ENCODE measurements around the gene TBP.
A peak's percentile ranks its signal among the peaks of the same experiment; 100 is the strongest.

The TBP gene

DNA sequence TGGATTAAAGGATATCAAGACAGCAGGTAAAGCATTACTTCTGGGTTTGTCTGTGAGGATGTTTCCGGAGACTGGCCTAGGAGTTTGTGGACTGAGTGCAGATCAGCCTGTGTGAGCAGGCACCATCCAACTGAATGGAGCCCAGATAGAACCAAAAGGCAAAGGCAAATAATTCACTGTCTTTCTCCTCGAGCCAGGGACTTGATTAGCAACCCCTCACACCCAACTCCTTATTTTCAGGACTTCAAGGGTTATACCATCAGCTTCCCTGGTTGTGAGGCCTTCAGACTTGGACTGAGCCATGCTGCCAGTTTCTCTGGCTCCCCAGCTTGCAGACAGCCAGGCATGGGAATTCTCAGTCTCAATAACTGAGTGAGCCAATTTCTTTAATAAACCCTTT lies 20.4 kb upstream of the TBP start:
- no peak for DNase-seq (ENCODE audit: low read depth in 1 of 2, low spot score in 1 of 2)

DNA sequence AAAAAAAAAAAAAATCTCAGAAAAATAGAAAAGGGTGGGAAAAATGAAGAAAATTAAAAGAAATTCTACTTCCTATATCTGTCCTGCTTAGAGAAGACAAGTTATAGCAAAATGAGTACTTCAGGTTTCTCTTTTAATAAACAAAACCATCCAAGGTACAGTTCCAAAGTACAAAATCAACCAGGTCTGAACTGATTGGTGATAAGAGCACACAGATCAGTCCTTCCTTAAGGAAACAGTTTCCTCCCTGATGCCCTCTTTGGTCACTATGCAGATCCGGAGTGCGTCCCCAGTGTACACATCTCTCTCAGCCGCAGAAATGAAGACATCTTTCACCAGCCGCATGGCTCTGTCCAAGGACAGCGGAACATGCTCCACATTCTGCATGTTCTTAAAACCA lies 19.2 kb upstream of the TBP start:
- no peak for DNase-seq (ENCODE audit: low read depth in 1 of 2, low spot score in 1 of 2)

DNA sequence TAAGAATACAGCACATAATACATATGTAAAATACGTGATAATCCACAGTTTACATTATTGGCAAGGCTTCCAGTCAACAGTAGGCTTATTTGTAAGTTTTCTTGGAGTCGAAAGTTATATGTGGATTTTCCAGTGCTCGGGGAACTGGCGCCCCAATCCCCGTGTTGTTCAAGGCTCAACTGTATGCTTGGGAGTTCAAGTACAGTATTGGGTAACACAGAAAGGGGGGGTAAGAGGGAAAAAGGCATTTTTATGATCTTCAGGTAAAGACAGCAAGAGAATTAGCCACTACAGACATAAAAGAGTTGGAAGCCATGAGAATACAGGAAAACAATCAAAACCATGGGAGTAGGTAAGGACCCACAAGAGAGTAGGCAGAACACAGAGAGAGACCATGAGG lies 17.5 kb upstream of the TBP start:
- DNase-seq (ENCODE audit: low read depth in 1 of 2, low spot score in 1 of 2) = no peak

DNA sequence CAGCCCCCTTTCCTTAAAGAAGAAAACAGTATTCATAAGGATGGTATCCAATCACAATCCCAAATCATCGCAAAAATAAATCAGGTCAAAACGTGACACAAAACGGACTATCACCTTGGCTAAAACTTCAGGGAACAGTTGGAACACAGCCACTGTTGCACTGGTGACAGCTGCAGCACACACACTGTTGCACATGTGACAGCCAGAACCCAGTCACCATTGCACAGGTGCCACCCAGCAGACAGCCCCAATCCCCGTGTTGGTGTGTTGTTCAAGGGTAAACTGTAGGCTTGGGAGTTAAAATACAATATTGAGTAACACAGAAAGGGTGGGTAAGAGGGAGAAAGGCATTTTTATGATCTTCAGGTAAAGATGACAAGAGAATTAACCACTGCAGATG lies 16.8 kb upstream of the TBP start:
- DNase-seq (ENCODE audit: low read depth in 1 of 2, low spot score in 1 of 2) = no peak

DNA sequence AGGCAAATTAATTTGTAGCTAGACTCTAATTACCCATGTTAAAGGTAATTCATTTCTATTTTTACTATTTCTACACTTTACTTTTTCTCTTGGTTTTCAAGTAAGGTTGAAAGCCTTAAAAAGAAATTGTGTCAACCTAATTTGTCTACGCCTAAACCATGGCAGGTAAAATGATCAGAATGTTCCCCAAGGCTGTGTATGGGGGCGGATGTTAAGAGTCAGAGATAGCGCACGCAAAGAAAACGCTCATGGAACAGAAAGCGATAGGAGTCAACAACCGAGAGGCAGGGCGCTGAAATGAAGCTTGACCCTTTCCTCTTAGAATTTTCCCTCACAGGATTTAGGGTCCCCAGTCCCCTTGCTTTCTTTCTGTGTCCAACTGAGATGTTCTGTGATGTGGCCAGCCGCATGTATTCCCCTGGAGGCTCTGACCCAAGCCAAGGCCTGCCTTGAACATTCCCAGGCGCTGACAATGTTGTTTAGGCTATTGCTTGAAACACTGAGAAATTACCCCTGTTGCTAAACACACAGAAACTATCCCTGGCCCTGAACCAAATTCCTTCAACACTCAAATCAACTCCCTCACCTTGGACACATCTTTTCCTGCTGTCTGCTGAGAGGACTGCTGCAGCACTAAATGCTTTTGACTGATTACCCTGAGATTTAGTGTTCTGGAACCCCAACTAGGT lies 12.0 kb upstream of the TBP start:
- DNase-seq (ENCODE audit: low read depth in 1 of 2, low spot score in 1 of 2) = no peak

DNA sequence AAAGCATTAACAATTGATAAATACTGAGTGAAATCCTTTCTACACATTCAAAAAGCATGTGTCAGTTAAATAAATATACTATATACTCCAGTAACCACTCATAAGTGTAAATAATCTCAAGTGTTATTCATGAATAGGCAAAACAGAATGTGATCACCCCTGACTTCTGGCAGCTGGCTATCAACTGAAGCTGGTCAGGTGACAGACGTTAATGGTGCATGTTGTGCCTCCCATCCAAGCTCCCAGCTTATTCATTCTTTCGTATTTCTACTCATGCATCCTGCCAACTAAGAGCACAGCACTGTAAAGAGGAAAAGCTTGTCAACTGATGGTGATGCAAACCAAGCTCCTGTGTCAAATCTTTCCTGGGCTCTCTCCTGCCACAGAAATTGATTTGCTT lies 8.8 kb upstream of the TBP start:
- DNase-seq (ENCODE audit: low read depth in 1 of 2, low spot score in 1 of 2) = no peak

DNA sequence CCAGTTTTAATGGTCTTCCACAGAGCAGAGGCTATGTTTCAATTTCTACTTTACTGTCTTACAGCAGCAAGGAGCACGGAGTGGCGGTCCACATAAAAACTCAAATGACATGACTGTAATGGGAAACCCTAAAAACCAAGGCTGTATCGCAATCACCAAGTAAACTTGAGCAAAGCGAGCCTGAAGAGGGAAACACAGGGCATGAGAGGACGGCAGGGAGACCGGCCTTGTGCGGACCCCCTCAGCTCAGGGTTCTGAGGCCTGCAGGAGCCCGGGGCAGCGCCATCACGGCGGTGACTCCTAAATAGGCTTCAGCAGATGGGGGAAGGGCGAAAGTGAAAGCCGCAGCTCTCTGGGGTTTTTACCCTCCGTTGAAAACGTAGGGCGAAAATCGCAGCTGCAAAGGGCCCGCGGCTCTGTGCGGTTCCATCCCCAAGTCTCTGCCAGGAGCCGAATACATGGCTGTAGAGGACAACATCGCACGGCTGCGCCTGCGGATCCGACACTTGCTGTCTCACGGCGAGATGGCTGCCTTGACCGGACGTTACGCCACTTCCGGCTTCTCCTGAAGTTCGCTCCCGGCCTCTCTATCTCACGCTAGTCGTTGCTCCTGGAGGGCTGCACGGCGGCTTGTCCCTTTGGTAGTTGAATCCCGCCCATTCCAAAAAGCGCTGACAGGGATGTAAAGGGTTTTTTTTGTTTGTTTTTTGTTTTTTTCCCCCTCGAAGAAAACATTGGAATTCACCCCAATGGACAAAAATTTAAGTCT lies 1.2 kb upstream of the TBP start, which contains the start of gene PSMB1:
TSS of gene PSMB1 (minus strand) at position 543 of the 769 bp plus-strand sequence. CDS start at position 478, 65 bp downstream.
- DNase-seq (ENCODE audit: low read depth in 1 of 2, low spot score in 1 of 2) = peak; percentile 41 to 67

DNA sequence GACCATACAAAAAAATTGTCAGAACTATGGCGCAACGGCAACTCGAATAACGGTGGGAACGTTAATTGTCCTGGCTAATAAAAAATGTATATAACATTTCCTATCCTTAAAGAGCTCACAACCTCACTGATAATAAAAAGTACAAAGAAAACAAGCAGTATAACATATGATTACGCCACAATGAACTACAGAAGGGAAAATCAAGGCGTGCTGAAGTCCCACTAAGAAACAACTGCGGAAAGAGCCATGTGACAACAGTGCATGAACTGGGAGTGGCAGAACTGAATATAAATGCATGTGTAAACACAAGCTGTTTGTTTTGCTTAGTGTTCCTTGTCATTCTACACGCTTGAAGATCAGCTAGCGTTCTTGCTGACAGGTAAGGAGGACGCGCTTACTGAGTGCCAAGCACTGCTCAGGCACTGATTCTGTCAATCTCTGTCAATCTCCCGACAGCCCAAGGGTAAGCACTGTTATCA lies 596 bp upstream of the TBP start:
- peak in 1 of 2 donors; percentile 3 for DNase-seq (ENCODE audit: low read depth in 1 of 2, low spot score in 1 of 2)

DNA sequence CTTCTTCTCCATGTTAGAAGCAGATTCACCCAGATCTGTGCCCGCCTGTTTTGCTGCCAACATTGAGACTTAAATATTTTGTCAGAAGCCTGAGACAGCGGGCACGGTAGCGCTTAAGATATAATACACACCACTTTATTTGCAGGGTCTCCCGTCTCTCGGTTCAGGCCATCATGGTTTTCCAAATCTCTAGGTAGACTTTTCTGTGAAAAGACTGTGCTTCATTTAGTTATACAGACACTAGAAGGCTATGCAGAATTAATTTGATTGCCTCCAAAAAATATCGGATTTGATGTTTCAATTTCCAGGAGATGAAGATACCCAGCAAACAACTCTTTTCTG lies 598 bp downstream of the TBP start:
- no peak for DNase-seq (ENCODE audit: low read depth in 1 of 2, low spot score in 1 of 2)

DNA sequence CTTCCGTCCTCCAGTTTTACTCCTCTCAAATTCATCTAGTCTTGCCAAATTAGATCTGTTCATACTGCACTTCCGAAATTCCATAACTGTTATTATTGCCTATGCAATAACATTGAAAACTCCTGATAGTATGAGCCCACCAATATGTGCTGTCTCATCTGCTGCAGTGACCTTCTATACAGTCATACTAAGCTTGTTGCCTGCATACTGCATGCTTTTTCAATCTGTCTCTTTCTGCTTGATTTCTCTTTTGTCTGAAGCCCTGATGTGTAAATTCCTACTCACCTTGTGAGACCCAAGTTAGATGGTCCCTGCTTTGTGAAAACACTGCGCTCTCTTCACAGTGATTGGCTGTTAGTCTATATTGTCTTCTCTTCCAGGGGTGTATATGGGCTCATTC lies 1.1 kb downstream of the TBP start:
- no peak for DNase-seq (ENCODE audit: low read depth in 1 of 2, low spot score in 1 of 2)

DNA sequence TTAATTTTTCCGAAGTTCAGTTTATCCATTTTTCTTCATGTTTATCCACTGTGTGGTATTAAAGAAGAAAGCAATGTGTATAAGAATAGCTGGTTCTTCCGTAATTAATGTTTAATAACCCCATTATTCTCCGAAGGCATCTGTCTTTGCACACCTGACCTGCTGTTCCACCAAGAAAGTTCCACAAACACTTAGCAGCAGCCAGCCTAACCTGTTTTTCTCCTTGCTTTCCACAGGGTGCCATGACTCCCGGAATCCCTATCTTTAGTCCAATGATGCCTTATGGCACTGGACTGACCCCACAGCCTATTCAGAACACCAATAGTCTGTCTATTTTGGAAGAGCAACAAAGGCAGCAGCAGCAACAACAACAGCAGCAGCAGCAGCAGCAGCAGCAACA lies 7.4 kb downstream of the TBP start:
- DNase-seq (ENCODE audit: low read depth in 1 of 2, low spot score in 1 of 2) = no peak

DNA sequence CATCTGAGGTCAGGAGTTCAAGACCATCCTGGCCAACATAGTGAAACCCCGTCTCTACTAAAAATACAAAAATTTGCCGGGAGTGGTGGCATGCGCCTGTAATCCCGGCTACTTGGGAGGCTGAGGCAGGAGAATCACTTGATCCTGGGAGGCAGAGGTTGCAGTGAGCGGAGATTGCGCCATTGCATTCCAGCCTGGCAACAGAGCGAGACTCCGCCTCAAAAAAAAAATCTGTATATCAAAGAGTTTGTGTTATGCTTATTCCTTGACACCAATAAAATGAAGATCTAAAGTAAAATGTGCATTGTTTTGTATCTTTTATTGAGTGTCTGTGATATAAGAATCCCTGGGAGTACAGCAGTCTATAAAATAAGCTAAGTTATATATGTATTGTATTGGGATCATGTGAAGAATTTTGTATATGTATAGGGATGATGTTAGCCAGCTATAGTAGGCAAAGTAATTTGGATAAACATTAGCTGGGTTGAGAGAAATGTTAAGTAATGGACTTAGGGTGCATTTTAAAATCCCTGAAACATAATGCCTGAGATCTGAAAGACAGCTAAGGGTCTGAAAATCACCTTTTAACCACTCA lies 10.9 kb downstream of the TBP start:
- DNase-seq (ENCODE audit: low read depth in 1 of 2, low spot score in 1 of 2) = no peak

DNA sequence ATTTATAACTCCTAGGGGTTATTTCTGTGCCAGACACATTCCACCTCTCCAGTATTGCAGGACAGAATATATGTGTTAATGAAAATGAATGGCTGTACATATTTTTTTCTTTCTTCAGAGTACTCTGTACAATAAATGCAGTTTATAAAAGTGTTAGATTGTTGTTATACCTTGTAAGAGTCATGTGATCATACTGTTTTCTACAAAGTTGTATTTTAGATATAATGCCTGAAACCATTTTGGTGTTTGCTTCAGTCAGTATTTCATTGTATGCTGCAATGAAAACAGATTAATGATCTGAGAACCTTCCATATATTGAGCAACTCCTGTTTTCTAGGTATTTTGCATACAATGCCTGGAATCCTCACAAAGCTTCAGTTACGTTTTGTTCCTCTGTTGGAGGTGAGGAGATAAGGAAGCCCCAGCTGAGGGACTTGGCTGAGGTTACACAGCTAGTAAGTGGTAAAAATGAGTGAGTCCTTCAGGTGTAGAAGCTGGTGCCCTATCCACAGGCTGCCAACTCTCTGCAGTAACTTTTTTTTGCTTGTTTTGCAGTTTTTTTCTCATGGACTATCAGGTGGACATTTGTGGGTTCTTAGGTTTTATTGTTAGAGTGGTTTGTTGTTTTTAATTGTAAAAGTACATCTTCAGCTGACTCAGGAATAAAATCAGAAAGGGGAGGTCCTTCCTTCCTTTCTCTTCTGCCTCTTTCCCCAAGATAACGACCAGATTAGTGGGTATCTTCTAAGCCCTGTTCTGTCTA lies 18.7 kb downstream of the TBP start:
- no peak for DNase-seq (ENCODE audit: low read depth in 1 of 2, low spot score in 1 of 2)

DNA sequence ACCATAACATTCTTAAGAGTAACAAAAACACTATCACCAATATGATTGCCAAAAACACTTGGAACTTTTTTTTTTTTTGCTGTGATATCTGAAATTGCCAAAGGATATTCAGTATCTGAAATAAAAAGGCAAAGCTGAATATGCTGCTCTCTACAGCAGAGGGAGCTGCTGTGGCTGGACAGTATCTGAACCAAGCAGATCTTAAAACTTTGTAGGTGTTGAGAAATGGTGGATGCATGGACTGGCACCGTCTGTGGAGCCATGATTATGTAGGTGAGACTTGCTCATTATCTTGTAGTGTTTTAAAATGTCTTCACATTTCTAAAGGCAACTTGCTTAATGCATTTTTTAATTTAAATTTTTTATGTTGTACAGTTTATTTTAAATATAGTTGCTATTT lies 21.1 kb downstream of the TBP start:
- no peak for DNase-seq (ENCODE audit: low read depth in 1 of 2, low spot score in 1 of 2)

DNA sequence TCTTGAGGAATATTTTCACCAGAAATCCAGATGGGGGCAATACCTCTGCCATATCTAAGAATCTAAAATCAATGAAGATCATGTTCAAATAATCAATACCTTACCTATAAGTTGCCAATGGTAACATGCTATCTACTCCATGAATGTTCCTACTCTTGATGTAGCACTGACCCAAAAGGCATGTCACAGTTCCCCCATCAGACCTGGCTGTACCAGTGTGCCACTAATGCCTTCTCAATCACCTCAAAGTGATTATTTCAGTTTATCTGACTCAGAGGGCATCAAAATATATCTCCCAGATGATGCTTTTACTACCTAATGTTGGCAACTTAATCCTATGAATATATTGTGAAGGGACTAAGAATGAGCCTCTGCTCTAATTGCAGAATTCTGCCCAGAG lies 24.7 kb downstream of the TBP start:
- DNase-seq (ENCODE audit: low read depth in 1 of 2, low spot score in 1 of 2) = no peak

DNA sequence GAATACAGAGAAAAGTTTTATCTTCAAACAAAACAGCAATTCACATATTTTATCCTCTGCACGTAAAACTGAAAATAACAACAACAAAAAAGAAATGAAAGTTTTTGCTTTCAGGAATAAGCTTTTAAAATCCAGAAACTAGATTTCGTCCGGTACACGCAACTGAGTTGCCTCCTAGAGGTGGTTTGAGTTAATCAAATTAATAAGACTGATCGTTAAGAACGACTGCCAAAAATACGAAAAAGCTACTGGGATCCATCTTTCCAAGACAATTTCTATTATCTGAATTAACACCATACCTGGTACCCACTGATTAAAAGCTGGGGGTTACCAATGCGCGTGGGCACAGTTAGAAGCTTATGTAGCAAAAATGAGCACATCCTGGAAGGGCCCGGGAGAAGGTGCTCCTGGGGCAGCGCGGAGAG lies 29.6 kb downstream of the TBP start:
- no peak for DNase-seq (ENCODE audit: low read depth in 1 of 2, low spot score in 1 of 2)

DNA sequence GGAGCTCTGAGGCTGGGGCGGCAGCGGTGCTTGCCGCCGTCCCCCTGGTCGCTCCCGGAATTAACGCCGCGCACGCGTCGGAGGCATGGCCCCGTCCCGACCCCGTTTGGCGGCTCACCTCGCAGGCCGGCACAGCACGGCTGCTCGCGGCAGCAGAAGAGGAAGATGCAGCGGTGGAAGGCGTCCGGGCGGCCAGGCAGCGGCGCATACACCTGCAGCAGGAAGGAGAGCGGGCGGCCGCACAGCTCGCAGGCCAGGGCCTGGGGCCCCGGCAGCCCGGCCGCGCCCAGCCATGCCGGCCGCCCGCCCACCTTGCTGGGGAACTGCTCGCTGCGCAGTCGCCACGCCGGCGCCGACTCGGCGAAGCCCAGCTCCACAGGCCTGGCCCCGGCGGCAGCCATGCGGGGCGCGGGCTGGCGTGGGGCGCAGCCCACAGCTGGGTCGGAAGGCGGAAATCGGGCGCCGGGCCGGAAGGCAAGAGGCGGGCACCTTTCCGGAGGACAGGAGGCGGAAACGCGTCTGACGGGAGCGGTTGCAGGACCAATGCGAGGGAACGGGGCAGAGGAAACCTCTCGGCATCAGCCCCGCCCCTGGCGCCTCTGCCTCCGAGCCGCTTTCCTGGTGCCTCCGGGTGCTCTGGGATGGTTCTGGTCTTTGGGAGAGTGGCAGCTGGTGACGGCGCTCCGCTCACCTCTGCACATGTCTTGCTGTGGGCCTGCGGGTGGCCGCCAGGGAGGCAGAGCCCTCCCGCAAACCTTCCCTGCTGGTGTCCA lies 30.2 kb downstream of the TBP start, which contains the start of gene PDCD2:
TSS of gene PDCD2 (minus strand) at position 457 of the 773 bp plus-strand sequence. CDS start at position 401, 56 bp downstream.
- DNase-seq (ENCODE audit: low read depth in 1 of 2, low spot score in 1 of 2) = peak; percentile 81 to 86

DNA sequence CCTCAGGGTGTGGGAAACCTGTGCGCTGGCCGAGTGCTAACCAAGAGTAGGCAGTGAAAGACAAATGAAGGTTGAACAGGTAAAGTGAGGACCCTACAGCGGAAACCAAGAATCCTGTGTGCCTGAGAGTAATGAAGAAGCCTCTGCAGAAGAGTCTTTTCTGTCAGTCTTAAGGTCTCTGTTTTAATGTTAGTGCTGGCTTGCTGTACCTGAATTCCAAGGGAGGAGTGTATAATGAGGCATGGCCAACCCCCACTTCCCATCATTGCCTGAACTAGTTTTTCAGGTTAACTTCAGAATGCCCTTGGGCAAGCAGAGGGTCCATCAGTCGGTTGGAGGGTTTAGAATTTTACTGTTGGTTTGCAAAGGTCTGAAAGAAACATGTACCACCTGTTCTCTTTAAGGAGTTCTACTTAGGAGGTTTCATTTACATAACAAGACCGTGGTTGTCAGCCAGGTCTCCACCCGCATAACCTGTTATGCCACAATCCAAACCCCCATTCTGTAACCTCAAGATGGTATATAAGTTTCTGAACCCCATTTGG lies 30.9 kb downstream of the TBP start:
- no peak for DNase-seq (ENCODE audit: low read depth in 1 of 2, low spot score in 1 of 2)

DNA sequence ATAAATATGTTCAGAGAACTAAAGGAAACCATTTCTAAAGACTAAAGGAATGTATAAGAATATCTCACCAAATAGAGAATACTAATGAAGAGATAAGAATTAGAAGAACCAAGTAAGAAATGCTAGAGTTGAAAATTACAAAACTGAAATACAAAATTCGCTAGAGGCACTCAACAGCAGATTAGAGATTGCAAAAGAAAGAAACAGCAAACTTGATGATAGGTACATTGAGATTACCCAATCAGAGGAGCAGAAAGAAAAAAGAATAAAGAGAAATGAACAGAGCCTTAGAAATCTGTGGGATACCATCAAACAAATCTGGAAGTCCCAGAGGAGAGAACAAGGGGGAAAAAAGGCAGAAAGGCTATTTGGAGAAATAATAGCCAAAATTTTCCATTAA lies 36.6 kb downstream of the TBP start:
- no peak for DNase-seq (ENCODE audit: low read depth in 1 of 2, low spot score in 1 of 2)

DNA sequence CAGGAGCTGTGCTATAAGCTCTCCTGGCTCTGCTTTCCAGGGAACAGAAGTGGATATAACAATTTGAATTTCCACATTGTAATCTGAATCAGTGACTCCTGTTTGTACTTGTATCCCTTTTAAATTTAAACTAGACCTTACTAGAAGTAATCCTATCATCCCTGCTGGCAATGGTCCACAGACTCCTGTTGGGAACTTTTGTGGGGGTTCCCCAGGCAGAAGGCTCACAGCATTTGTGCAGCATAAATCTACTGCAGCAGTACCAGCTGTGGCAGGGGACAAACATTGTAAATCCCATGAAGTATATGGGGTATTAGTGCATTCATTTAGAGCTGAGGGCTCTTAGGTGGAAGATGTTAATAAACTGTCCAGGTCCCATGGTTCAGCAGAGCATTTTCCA lies 42.3 kb downstream of the TBP start:
- DNase-seq (ENCODE audit: low read depth in 1 of 2, low spot score in 1 of 2) = no peak
